GM18520 (cell line): Measurements from ENCODE around the gene CHURC1.

ENCODE experiments used
- ATAC-seq: cut with Tn5 transposase; IDR thresholded peaks from one replicate; pipeline ENCODE4 v1.9.1; 2021; ENCODE audit not compliant: unreplicated experiment

The CHURC1 gene

DNA sequence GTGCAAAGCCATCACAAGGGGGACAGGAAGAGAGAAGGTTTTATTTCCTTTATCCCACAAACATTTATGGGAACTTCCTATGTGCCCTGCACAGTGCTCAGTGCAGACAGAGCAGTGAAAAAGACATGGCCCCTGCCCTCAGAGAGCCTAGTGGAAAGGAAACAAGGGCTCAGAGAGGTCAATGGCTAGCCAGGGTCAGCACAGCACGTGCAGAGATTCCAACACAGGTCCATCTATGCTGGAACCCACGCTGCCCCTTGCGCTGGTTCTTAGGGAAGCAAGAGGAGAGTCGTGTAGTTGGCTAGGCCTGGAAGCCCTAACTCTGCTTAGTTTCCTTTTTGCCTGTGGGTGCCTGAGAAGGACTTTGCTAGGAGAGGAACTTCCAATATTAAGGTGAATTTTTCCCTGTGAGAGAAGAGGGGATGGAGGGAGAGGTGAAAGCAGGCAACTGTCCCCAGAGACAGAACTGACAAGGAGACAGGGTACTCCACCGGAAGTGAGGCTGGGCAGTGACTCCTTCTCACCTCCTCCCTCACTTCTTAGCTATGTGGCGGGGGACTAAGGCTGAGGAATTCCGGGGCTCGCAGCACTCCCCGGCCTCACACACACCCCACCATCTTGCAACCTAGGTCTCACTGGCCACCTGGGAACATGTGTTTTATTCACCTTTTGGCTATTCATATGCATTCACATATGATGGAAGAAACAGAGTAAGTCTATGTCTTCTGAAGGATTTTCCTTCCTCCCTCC lies 40.4 kb downstream of the CHURC1 start:
- no peak for ATAC-seq

DNA sequence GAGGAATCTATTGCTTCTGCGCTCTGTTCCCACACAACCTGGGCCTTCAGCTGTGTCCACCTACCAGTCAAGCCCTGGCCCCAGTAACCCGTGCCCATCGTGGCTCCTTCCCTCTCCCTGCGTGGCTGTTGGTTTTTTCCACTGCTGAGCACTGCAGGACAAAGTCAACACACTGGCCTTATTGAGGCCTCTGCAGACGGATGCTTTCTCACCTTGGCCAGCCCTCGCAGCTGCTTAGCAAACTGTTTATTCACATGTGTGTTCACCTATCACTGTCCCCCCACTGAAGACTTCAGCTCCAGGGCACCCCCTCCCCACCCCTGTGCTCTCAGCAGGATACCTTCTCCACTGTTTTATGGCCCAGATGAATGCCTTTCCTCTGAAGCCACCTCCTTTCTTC lies 41.0 kb downstream of the CHURC1 start:
- no peak for ATAC-seq

DNA sequence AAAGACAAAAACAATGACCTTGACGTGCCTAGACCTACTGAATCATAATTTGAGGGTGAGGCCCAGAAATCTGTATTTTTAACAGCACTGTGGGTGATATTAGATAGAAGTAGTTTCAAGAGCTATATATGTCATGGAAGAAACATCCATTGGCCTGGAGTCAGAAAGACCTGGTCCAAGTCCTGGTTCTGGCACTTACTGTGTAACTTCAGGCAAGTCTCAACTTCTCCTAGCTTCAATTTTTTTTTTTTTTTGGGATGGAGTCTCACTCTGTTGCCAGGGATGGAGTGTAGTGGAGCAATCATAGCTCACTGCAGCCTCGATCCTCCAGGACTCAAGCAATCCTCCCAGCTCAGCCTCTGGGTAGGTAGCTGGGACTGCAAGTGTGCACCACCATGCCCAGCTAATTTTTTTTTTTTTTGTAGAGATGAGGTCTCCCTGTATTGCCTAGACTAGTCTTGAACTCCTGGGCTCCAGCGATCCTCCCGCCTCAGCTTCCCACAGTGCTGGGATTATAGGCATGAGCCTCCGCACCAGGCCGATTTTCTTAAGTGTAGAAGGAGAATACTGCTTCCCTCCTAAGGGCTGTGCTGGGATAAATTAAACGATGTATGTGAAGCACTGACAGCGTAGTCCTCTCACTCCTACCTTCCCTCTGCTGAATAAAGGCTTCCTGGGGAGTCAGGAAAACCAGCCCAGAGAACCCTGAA lies 42.6 kb downstream of the CHURC1 start:
- ATAC-seq = no peak

DNA sequence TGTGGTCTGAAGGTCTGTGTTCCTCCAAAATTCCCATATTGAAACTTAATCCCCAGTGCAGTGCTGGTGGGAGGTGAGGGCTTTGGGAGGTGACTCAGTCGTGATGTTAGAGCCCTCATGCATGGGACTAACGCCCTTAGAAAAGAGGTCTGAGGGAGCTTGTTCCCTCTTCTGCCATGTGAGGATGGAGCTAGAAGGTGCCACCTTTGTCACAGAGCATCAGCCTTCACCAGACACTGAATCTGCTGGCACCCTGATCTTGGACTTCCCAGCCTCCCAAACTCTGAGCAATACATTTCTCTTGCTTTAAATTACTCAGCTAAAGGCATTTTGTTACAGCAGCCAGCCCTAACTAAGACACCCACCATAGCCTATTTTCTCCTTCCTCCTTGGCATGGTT lies 43.9 kb downstream of the CHURC1 start:
- ATAC-seq = no peak

DNA sequence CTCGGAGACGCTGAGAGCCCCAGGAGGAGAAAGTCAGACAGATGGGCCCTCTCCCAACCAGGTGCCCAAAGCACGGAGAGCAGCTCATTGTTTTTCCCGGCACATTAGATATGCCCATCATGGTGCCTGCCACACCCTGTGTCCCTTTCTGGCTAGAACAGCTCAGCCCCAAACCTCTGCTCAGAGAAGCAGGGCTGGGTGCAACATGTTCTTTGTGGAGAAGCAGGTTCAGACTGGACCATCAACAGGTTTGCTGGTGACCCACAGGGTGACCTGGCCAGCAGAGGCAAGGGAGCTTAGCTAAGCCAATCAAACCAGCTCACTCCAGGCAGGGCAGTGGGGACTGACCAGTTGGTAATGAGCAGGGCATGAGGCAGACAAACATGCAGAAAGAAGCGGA lies 44.5 kb downstream of the CHURC1 start:
- ATAC-seq = no peak

DNA sequence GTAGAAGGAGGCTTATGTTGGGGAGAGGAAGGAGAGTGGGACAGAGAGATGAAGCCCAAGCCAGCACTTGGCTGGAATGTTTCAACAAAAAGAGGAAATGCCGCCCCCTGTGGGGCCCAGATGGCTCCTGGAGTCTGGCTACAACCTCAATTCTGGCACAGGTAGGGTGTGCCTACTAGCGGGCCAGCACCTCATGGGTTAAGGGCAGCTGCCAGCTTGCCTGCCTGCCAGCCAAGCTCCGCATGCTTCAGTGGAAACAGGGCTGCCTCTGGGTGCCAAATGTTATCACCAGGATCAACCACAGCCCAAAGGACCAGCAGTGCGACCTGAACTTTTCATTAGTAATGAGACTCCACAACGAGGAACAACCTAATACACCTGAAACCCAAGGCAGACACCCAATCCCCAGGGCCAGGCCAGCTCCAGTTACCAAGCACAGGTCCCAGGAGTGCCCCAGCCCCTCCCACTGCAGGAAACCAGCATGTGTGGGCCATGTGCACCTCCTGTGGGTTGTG lies 46.6 kb downstream of the CHURC1 start:
- ATAC-seq = no peak

DNA sequence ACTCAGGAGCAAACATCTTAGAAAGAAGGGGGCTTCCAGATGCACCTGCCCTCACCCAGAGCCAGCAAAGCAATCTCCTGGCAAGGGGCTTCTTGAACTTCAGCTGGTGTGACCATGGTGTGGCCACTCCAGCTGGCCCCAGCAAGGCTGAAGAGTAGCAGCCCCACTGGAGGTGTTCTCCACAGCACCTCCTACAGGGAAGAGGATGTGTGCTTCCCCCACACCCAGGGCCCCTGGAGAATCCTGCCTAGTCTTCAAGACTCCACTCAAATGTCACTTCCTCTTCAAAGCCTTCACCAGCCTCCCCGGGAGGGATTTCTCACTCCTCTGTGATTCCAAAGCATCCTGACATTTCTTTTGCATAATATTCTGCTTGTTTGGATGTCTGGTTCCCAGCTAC lies 49.4 kb downstream of the CHURC1 start:
- ATAC-seq = no peak

DNA sequence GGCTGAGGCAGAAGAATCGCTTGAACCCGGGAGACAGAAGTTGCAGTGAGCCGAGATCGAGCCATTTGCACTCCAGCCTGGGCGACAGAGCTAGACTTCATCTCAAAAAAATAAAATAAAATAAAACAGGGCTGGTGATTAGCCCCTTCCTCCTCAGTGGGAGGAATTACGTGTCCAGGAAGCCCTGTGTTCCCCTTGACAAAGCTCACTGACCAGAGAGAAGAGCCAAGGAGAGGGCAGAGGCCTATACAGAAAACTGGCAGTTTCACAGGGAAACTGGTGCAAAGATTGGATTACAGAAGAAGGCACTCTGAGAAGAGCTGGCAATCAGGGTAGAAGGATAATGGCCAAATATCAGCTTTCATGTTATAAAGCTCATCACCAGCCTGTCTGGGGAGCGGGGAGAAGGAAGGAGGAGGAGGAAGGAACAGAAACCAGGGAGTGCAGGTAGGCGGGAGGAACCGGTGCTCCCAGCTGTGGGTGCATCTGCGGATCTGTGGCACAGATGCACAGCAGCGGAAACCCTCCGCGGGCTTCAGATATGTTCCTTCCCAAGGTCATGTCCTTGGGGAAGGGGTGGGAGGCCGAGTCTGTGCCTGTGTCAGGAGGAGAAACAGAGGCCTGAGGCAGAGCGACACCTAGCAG lies 51.2 kb downstream of the CHURC1 start:
- ATAC-seq = no peak

DNA sequence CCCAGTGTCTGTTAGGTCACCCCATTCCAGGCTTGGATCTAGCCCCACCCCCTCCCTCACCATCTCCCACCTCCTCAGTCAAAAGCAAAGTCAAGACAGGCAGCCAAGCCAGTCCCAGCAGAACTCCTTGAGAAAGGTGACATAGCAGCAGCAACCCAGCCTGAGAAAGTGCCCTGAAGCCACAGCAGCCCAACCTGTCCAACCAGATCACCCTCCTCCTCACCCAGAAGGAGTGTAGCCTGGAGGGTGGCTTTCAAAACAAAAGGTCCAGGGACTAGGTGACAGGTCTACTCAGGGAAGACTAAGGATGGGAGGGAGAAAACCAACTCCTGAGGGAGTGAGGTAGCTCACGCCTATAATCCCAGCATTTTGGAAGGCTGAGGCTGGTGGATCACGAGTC lies 52.7 kb downstream of the CHURC1 start:
- no peak for ATAC-seq

DNA sequence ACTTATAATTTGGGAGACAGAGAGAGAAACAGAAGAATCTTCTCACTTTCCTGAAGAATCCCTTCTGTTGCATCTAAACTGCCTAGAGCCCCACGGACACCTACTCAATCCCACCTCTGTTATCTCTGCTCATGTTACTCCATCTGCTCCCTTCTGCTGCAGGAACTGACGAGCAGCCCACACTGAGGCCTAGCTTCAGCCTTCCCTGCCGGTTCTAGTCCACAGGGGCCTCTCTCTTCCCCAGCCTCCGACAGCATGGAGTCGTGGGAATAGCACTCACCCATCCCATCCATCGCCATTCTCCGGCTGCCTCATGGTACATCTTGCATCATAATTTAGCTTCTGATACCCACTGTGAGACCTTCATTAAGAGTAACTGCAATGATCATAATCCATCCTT lies 53.9 kb downstream of the CHURC1 start:
- ATAC-seq = no peak

DNA sequence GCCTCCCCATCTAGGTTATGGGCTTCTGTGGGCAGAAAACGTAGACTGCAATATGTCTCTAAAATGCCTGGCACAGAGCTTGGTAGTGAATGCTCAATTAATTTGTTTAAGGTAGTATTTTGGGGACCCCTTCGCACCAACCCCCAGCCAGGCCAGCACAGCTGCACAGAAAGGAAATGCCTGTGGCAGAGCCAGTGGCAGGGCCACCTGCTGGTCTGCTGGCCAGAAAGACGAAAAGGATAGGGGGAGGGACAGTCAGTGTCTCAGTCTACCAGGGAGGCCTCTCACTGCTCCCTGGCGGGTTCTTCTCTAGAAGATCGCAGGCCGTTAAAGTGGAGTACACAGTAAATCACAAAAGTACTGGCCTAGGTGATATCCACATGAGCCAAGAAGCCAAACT lies 54.4 kb downstream of the CHURC1 start:
- no peak for ATAC-seq

DNA sequence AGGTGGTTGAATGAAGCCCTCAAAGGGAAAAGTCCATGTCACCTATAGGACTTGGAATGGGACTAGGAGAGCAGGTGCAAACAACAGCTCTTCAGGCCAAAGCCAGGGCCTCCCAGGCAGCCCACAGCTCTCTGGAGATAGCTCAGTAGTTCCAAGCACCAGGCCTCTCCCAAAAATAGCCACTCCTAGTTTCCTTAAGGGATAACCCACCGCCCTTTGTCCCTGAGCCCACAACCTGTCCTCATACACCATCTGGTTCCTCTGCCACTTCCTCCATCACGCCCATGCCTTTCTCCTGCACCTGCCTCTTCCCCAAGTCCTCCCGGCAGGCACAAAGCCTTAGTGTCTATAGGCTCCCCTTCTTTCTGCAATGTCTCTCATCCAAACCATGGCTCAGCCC lies 55.8 kb downstream of the CHURC1 start:
- no peak for ATAC-seq

DNA sequence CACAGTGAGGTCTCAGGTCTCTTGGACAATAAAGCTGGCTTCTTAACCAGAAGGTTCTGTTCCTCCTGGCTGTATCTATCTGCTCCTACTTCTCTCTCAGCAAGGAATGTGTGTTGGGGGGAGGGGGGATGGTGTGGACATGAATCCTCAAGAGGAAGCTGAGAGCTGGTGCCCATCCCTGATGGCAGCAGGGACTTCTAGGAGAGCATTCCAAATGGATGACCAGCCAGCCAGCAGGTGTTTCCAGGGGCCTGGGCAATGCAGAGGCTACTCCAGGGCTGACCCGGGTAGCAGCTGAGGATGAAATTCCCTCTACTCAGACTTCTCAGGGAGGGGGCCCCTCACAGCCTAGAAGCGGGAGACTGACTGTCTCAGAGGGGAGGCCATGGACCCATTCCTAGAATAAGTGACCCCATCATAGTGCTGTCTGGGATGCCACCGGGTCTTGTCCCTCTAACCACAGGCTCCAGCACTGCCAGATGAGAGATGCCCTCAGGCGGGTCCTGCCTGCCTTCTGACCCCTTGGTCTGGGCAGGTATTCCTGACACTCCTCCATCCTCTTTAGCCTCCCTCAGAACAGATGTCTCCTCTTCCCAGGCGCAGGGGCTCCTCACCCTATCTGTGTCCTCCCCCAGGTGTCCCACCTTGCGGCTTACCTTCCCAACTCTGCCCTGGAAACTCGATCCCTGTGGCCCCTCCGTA lies 56.7 kb downstream of the CHURC1 start:
- no peak for ATAC-seq

DNA sequence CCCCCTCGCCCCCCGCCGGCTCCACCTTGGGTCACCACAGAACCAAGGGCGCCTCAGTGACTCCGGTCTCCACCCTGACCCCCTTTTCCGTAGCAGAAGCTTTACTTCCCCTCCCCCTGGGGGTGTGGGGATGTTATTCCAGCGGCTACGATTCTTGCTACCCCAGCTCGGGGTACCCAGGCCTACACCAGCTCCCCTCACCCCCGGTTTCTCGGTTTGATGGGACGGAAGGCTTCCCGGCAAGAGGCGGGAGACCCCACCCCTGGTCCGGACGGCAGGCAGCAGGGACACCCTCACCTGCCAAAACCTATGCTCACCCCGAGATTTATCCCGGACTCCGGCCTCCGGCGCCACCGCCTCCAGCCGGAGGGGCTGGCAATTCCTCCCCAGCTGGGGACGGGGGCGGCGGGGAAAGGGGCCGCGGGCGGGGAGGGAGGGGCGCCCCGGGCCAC lies 57.3 kb downstream of the CHURC1 start:
- ATAC-seq = no peak

DNA sequence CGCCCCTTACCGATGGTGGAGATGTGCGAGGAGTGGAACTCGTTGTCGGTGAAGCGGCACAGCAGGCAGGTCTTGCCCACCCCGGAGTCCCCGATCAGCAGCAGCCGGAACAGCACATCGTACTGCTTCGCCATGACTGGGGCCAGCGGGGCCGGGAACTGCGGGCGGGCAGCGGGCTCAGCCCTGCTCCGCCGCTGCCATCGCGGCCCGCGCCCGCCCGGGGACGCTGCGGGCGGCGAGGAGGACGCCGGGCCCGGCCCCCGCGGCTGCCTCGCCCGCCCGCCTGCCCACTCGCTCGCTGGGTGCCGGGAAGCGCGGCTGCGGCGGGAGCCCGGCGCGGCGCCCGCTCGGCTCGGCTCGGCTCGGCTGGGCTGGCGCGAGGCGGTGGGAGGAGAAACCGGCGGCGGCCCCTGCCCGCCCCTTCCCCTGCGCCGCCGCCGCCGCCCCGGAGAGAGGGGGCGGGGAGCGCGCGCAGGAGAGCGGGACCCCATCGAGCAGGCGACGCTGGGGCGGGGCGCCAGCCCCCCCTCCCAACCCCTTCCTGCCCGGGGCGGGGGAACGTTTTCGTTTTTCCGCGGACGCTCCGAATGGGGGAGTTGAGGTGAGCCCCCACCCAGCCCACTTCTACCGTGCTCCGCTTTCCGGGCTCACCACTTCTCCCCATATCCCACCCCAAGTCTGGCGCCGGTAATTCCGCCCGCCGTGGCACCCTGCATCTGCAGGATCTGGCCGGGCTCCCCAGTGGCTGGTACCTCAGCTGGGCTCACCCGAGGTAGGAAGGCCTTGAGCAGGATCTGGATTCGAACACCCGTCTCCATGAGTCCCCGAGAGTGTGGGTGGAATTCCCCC lies 57.9 kb downstream of the CHURC1 start, which contains the start of gene RAB15:
Gene RAB15, minus strand, starts transcription at position 394 of the 849 bp plus-strand sequence. Its CDS starts 260 bp downstream, at position 134.
- no peak for ATAC-seq

DNA sequence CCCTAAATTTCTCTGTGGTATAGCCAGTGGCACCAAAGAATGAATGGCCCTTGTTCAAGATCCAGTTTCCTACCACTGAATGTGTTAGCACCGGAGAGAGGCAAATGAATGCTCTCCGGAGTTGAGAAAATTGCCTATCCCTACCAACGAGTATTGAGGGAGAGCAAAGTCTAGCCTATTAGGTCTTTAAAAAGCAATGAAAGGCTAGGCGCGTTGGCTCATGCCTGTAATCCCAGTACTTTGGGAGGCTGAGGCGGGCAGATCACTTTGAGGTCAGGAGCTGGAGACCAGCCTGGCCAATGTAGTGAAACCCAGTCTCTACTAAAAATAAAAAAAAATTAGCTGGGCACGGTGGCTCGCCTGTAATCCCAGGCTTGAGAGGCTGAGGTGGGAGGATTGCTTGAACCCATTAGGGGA lies 58.8 kb downstream of the CHURC1 start:
- no peak for ATAC-seq

DNA sequence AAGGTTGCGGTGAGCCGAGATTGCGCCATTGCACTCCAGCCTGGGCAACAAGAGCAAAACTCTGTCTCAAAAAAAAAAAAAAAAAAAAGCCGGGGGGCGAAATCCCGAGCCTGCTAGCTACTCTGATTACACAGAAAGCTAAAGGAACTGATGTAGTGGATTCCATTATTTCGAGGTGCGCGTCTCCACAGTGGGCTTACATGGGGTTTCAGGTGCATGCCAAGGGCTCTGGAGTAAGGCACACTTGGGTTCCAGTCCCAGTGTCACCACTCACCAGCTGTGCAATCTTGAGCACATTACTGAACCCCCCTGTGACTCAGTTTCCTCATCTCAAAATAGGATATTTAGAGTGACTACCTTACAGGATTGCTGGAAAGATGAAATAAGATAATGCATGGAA lies 59.6 kb downstream of the CHURC1 start:
- no peak for ATAC-seq

DNA sequence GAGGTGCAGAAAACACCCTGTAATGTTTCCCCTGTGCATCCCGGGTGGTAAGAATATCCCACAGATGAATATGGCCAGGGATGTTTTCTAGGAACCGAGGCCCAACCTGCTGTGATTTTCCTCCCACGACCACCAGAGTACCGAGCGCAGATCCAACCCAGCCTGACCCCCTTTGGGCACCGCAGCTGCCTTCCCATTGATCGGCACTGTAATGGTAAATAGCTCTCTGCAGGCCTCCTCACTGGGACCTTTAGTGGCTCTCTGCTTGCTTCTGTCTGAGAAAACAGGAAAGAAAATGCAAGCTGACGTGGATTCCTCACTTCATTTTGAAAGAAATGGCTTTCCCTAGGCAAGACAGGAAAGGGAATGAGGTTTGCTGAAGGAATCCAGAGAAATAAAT lies 60.3 kb downstream of the CHURC1 start:
- ATAC-seq = no peak

DNA sequence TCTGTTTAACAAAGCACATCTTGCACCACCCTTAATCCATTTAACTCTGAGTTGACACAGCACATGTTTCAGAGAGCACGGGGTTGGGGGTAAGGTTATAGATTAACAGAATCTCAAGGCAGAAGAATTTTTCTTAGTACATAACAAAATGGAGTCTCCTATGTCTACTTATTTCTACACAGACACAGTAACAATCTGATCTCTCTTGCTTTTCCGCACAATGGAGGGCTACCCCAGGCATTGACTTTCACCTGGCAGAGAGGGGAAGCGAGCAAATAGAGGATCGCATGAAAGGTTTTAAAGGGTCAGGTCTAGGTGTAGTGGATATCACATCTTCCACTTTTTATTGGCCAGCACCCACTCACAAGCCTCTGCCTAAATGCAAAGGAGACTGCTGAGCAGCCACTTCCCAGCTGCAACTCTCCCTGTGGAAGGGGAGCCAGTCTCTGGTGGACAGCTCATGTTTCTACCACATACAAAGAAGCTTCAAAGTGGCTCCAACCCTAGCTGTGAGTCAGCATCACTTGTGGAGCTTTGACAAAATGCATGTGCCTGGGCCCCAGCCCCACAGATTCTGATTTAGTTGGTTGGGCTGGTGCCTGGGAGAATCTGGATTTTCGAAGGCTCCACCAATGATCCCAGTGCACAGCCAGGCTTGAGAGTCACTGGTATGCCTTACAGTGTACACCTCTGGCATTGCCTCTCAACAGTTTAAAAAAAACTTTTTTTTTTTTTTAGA lies 65.2 kb downstream of the CHURC1 start:
- no peak for ATAC-seq
